Pancreas (tissue), 10 donors: ENCODE results near the gene FGD5. TPM values are rescaled to one million over a fixed set of nuclear protein-coding genes. Genes with fewer than 3 reads are reported as not detected.

ENCODE experiments used
- ATAC-seq, 4 donors: fragments of 200-7000 bp; cut with Tn5 transposase; one replicate each; pipeline versions ENCODE4 v1.8.0 to v1.9.1; 2020; ENCODE audit warnings: mild to moderate bottlenecking in 4 of 4, moderate library complexity in 4 of 4
- DNase-seq, 6 donors: peaks; one replicate each; pipeline ENCODE4 v3.0.0-alpha.2; 2020
- FAIRE-seq: peaks from 2 replicates; lab custom pipeline; 2012; peaks lifted over from hg19 to GRCh38; lab: Jason Lieb, UNC
- H3K27ac ChIP-seq, 4 donors: fragments of 200-600 bp; sonication (generic); 1 replicate in 3 of 4; 2 replicates in 1 of 4; pipeline versions ENCODE4 v1.5.0 to v1.8.0; 2020
- H3K27me3 ChIP-seq, 4 donors: fragments of 200-600 bp; one replicate each; pipeline ENCODE4 v1.8.0; 2021
- H3K36me3 ChIP-seq, 3 donors: fragments of 200-600 bp; sonication (generic) in 1 of 3; one replicate each; pipeline versions ENCODE4 v1.5.0 to v1.8.0; 2020 to 2021
- H3K4me1 ChIP-seq, 3 donors: fragments of 200-600 bp; one replicate each; pipeline ENCODE4 v1.8.0; 2021
- H3K4me3 ChIP-seq, 4 donors: fragments of 200-600 bp; sonication (generic) in 2 of 4; one replicate each; pipeline versions ENCODE4 v1.5.0 to v1.8.0; 2020 to 2021
- H3K9me3 ChIP-seq, 4 donors: fragments of 200-600 bp; one replicate each; pipeline ENCODE4 v1.8.0; 2021
- CTCF ChIP-seq, 4 donors: fragments of 200-600 bp; sonication (generic) in 3 of 4; IDR thresholded peaks; one replicate each; pipeline versions ENCODE4 v1.5.0 to v1.8.0; 2021; ENCODE audit warnings: antibody characterized with exemption in 4 of 4
- WGBS, 2 donors: extraction: QIAGEN DNeasy Blood & Tissue Kit; methylation state at CpG; one replicate each; pipeline ENCODE4 v1.1.7; 2013; 5-methylcytosine and 5-hydroxymethylcytosine counted together
- intact Hi-C, 3 donors: fragments of 100-400 bp; cut with DNase I; formaldehyde crosslinking; loops; one replicate each; pipeline versions ENCODE4 v1.11.1 to v1.14.2; 2022
- polyA plus RNA-seq, 2 donors: library from polyadenylated mRNA; stranded (reverse); fragments of 200-250 nt; gene quantifications; one replicate each; pipeline ENCODE4 v1.2.3, GENCODE V29; 2013
- total RNA-seq, 6 donors: library from RNA; stranded (reverse); fragmentation: NEBNext Ultra II Directional in 4 of 6; extraction: Animal tissue kit (Norgen Biotek cat#: 25700) in 4 of 6; gene quantifications; one replicate each; pipeline versions ENCODE4 v1.2.1 to v1.2.4, GENCODE V29; 2021 to 2023
- donor health status: healthy with polysubstance abuse.
- donor health status: DM: no; HTN: no; CAD: no; lungs with moderate emphysema.
- donor health status: DM: no; HTN: no; CAD: no.
- donor health status: control.
- donor health status: control.
- donor health status: Bipolar disorder and iron deficiency.
- donor health status: DM: yes; HTN: yes; CAD: no.
- donor health status: DM: no; HTN: no; CAD: no.
- donor health status: DM: no; HTN: no; CAD: no.
- donor health status: DM: yes; HTN: yes; CAD: no.

Gene FGD5
- total and polyA plus RNA-seq, 8 donors = 2.2 to 7.1 (median 3.3) TPM

DNA sequence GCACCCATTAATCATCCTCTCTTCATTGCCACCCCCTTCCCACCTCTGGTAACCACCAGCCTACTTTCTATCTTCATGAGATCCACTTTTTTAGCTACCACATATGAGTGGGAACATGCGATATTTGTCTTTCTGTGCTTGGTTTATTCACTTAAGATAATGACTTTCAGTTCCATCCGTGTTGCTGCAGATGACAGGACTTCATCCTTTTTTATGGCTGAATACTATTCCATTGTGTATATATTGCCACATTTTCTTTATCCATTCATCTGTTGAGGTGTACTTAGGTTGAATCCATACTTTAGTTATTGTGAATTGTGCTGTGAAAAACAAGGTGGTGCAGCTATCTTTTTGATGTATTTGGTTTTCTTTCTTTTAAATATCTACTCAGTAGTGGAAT lies 75.3 kb downstream of the FGD5 start:
- no peak for TF ChIP-seq CTCF (IDR thresholded peaks at IDR 0.05)
- H3K27me3 ChIP-seq = no peaks in the 10 kb centered on the region
- no peak overlapping the region for H3K27ac ChIP-seq
- ATAC-seq = no peak
- intact Hi-C loops = no loop called here
- DNase-seq = no peak
- FAIRE-seq = no peak
- WGBS, 2 donors = 72 to 74% methylated on average over 2 of the region's 2 CpGs
- H3K4me3 ChIP-seq = no peak overlapping the region
- no peaks in the 10 kb centered on the region for H3K4me1 ChIP-seq
- no peaks in the 10 kb centered on the region for H3K9me3 ChIP-seq
- H3K36me3 ChIP-seq = no peaks in the 10 kb centered on the region

DNA sequence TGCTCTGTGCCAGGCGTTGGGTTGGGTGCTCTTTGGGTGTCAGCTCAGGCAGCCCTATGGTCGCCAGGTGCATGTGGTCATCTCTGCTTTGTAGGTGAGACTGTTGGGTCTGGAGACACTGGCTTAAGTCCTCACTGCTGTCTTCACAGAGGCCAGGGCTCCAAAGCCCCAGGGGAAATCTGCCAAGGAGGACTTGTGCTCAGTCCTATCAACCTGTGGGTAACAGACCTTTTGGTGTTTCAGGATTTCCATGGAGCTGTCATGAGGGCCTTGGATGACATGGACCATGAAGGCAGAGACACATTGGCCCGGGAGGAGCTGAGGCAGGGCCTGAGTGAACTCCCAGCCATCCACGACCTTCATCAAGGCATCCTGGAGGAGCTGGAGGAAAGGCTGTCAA lies 78.5 kb downstream of the FGD5 start:
- H3K36me3 ChIP-seq = no peaks in the 10 kb centered on the region
- FAIRE-seq (no peak), DNase-seq (no peak), ATAC-seq (no peak)
- H3K27me3 ChIP-seq = no peaks in the 10 kb centered on the region
- WGBS, 2 donors = 52 to 58% methylated on average over 4 of the region's 4 CpGs
- intact Hi-C loops = no loop called here
- no peaks in the 10 kb centered on the region for H3K4me1 ChIP-seq
- TF ChIP-seq CTCF (IDR thresholded peaks at IDR 0.05) = no peak
- H3K27ac ChIP-seq = no peak overlapping the region
- H3K4me3 ChIP-seq = no peak overlapping the region
- no peaks in the 10 kb centered on the region for H3K9me3 ChIP-seq

GRCh38 chr3:14898929-14899328 lies 80.2 kb downstream of the FGD5 start:
- DNase-seq = no peak
- TF ChIP-seq CTCF (IDR thresholded peaks at IDR 0.05) = no peak
- intact Hi-C loops = no loop called here
- Histone ChIP-seq H3K36me3 (no peaks in the 10 kb centered on the region), H3K4me3 (no peak overlapping the region), H3K27ac (no peak overlapping the region), H3K9me3 (no peaks in the 10 kb centered on the region), H3K4me1 (no peaks in the 10 kb centered on the region), H3K27me3 (no peaks in the 10 kb centered on the region)
- no peak for ATAC-seq
- WGBS, 2 donors = 39% methylated on average over 7 of the region's 7 CpGs
- no peak for FAIRE-seq

GRCh38 chr3:14899993-14900618 lies 81.3 kb downstream of the FGD5 start:
- DNase-seq (no peak), ATAC-seq (peak in 1 of 4 donors; percentile 48)
- intact Hi-C loops = no loop called here

More at GRCh38 chr3:14899993-14900618, 81.3 kb downstream of the FGD5 start:
- H3K4me1 ChIP-seq = no peaks in the 10 kb centered on the region
- H3K9me3 ChIP-seq = no peaks in the 10 kb centered on the region
- no peak overlapping the region for H3K27ac ChIP-seq
- no peak for TF ChIP-seq CTCF (IDR thresholded peaks at IDR 0.05)
- 36 to 44% methylated on average over 9 of the region's 9 CpGs for WGBS, 2 donors
- no peaks in the 10 kb centered on the region for H3K27me3 ChIP-seq
- H3K4me3 ChIP-seq = no peak overlapping the region
- H3K36me3 ChIP-seq = no peaks in the 10 kb centered on the region
- no peak for FAIRE-seq
